Transverse colon (tissue), 3 donors: ENCODE measurements around the gene LEMD1.

ENCODE experiments used
- CTCF ChIP-seq, 5 experiments: fragments of 200-600 bp in 3 of 5; fragments of 450-650 bp in 2 of 5; sonication (generic) in 3 of 5; IDR thresholded peaks; 1 replicate in 2 of 5; 2 replicates in 3 of 5; pipeline ENCODE4 v1.5.1; 2016 to 2017; ENCODE audit warnings: antibody characterized with exemption in 5 of 5, inconsistent platforms in 3 of 5, mild to moderate bottlenecking in 2 of 5, moderate library complexity in 1 of 5
- POLR2A ChIP-seq: fragments of 450-650 bp; IDR thresholded peaks from one replicate; pipeline ENCODE4 v1.6.1; 2016; ENCODE audit warnings: antibody characterized with exemption, mild to moderate bottlenecking, moderate library complexity

GRCh38 chr1:205342986-205343385 lies 78.9 kb downstream of the LEMD1 start:
- TF ChIP-seq POLR2A (no peak), CTCF (IDR thresholded peaks at IDR 0.05) (no peak)
